ENCODE results near the gene INO80B. TPM values are rescaled to one million over a fixed set of nuclear protein-coding genes. Genes with fewer than 3 reads are reported as not detected.
"Not testable (repeated sequence)": the region's sequence is repeated elsewhere in the genome, so short reads cannot be mapped to it uniquely, and the experiment has no call there.

INO80B gene
- total and polyA plus RNA-seq, 8 donors, result 4.7 to 52.2 (median 32.2) TPM; not detected in 1

- WGBS, 5 donors, result 84 to 92% (median 90%) methylated on average over 5 of the region's 5 CpGs
- H3K9me3 ChIP-seq, result no peaks in the 10 kb centered on the region
- H3K36me3 ChIP-seq, result peaks cover 17 to 54% (median 45%) of the 10 kb centered on the region in 4 donors
- TF ChIP-seq POLR2AphosphoS5 (IDR thresholded peaks at IDR 0.05) (no peak), EP300 (IDR thresholded peaks at IDR 0.05) (no peak)
- no peak for DNase-seq
- no peaks in the 10 kb centered on the region for H3K27me3 ChIP-seq
- no peak overlapping the region for H3K4me3 ChIP-seq
- H3K27ac ChIP-seq, result no peak overlapping the region
- peaks cover 14 to 30% (median 27%) of the 10 kb centered on the region in 4 donors for H3K4me1 ChIP-seq
- intact Hi-C loops (cut with DNase I; ENCODE audit: low total_unique reads), result no loop called here
These were observed 20.0 kb downstream of the INO80B start for GRCh38 chr2:74474899-74475298.

GRCh38 chr2:74481431-74481830 is 26.5 kb downstream of the INO80B start:
- no peak for DNase-seq
- Histone ChIP-seq H3K4me3 (peak overlapping the region; percentile 76 to 98 (median 92)), H3K4me1 (peaks cover 20 to 49% (median 41%) of the 10 kb centered on the region in 4 donors), H3K27me3 (no peaks in the 10 kb centered on the region), H3K9me3 (no peaks in the 10 kb centered on the region), H3K36me3 (peaks cover 9 to 61% (median 50%) of the 10 kb centered on the region in 4 donors), H3K27ac (peak overlapping the region in 3 of 5 donors; percentile 92 to 94 (median 93))
- intact Hi-C loops (cut with DNase I; ENCODE audit: low total_unique reads), result loop anchor here (5.0 kb wide), 1 partner anchor 106 kb away; no protein-coding TSS in a partner anchor
- 41 to 75% (median 54%) methylated on average over 1 to 3 of the region's 3 CpGs for WGBS, 5 donors
- no peak for TF ChIP-seq POLR2A (IDR thresholded peaks at IDR 0.05)
- no peak for TF ChIP-seq CTCF (IDR thresholded peaks at IDR 0.05)
- TF ChIP-seq POLR2AphosphoS5 (IDR thresholded peaks at IDR 0.05), result no peak
- TF ChIP-seq EP300 (IDR thresholded peaks at IDR 0.05), result no peak

- H3K4me3 ChIP-seq, result peak overlapping the region; percentile 76 to 98 (median 92)
- peak in 1 of 2 donors; percentile 62 for DNase-seq
- intact Hi-C loops (cut with DNase I; ENCODE audit: low total_unique reads), result loop anchor here (5.0 kb wide), 1 partner anchor 105 kb away; no protein-coding TSS in a partner anchor
These were observed 27.3 kb downstream of the INO80B start for GRCh38 chr2:74481961-74482800.

GRCh38 chr2:74482801-74483674 is 28.2 kb downstream of the INO80B start, which contains the start of the genes CCDC142 and TTC31:
Gene CCDC142, minus strand, starts transcription at chr2:74482998. Its CDS starts 161 bp downstream, at chr2:74482837.
Gene TTC31, plus strand, starts transcription at chr2:74483081. Its CDS starts 15 bp downstream, at chr2:74483096.
- intact Hi-C loops (cut with DNase I; ENCODE audit: low total_unique reads), result loop anchor here (5.0 kb wide), 1 partner anchor 104 kb away; no protein-coding TSS in a partner anchor
- no peaks in the 10 kb centered on the region for H3K27me3 ChIP-seq
- H3K9me3 ChIP-seq, result no peaks in the 10 kb centered on the region
- peak; percentile 97 to 99 for DNase-seq
- H3K36me3 ChIP-seq, result peaks cover 9 to 61% (median 54%) of the 10 kb centered on the region in 4 donors
- WGBS, 5 donors, result 0 to 2% (median 1%) methylated on average over 30 to 50 of the region's 50 CpGs
- peaks cover 20 to 49% (median 41%) of the 10 kb centered on the region in 4 donors for H3K4me1 ChIP-seq
- peak within 1 kb of the TSS; percentile 76 to 98 (median 92) for H3K4me3 ChIP-seq
- H3K27ac ChIP-seq, result peak within 1 kb of the TSS; percentile 80 to 94 (median 92)
- TF ChIP-seq POLR2A (IDR thresholded peaks at IDR 0.05) (no peak), POLR2AphosphoS5 (IDR thresholded peaks at IDR 0.05) (peak; percentile 59 to 87 (median 69)), CTCF (IDR thresholded peaks at IDR 0.05) (peak in 5 of 7 experiments; percentile 63 to 91 (median 78))

More at GRCh38 chr2:74481961-74482800, 27.3 kb downstream of the INO80B start:
- no peaks in the 10 kb centered on the region for H3K27me3 ChIP-seq
- TF ChIP-seq POLR2A (IDR thresholded peaks at IDR 0.05), result no peak
- TF ChIP-seq CTCF (IDR thresholded peaks at IDR 0.05), result no peak
- TF ChIP-seq POLR2AphosphoS5 (IDR thresholded peaks at IDR 0.05), result no peak
- no peak for TF ChIP-seq EP300 (IDR thresholded peaks at IDR 0.05)
- 0 to 8% (median 1%) methylated on average over 17 to 80 of the region's 80 CpGs for WGBS, 5 donors
- peaks cover 20 to 49% (median 41%) of the 10 kb centered on the region in 4 donors for H3K4me1 ChIP-seq
- no peaks in the 10 kb centered on the region for H3K9me3 ChIP-seq
- peak overlapping the region; percentile 80 to 94 (median 92) for H3K27ac ChIP-seq
- peaks cover 9 to 61% (median 53%) of the 10 kb centered on the region in 4 donors for H3K36me3 ChIP-seq

- not testable (repeated sequence) for DNase-seq, H3K9me3 ChIP-seq, H3K27me3 ChIP-seq
- Histone ChIP-seq H3K36me3 (peaks cover 9 to 63% (median 57%) of the 10 kb centered on the region in 4 donors), H3K27ac (peak overlapping the region in 4 of 5 donors; percentile 91 to 94 (median 92)), H3K4me1 (peaks cover 20 to 49% (median 41%) of the 10 kb centered on the region in 4 donors), H3K4me3 (peak overlapping the region; percentile 76 to 98 (median 92))
- intact Hi-C loops (cut with DNase I; ENCODE audit: low total_unique reads), result loop anchor here (5.0 kb wide), 1 partner anchor 104 kb away; no protein-coding TSS in a partner anchor
- WGBS, 5 donors, result 75 to 80% (median 77%) methylated on average over 19 of the region's 19 CpGs
These were observed 28.8 kb downstream of the INO80B start for GRCh38 chr2:74483675-74484164.
